Heart left ventricle (tissue), 16 donors: Measurements from ENCODE around the gene GAS7. TPM values are rescaled to one million over a fixed set of nuclear protein-coding genes. Genes with fewer than 3 reads are reported as not detected.

Source experiments
- ATAC-seq, 4 donors: fragments of 200-7000 bp; cut with Tn5 transposase; one replicate each; pipeline ENCODE4 v1.9.1; 2020 to 2022; ENCODE audit warnings: moderate library complexity in 4 of 4, mild to moderate bottlenecking in 3 of 4, moderate number of reproducible peaks in 1 of 4
- DNase-seq, 5 donors: peaks; one replicate each; pipeline ENCODE4 v3.0.0-alpha.2; 2020
- H3K27ac ChIP-seq, 12 donors: fragments of 200-600 bp; sonication (generic) in 4 of 12; one replicate each; pipeline versions ENCODE4 v1.5.0 to v1.8.0; 2016 to 2022; ENCODE audit warnings: mild to moderate bottlenecking in 2 of 12
- H3K27me3 ChIP-seq, 9 donors: fragments of 200-600 bp; sonication (generic) in 2 of 9; one replicate each; pipeline versions ENCODE4 v1.5.1 to v1.8.0; 2016 to 2022; ENCODE audit warnings: mild to moderate bottlenecking in 3 of 9
- H3K36me3 ChIP-seq, 9 donors: fragments of 200-600 bp; sonication (generic) in 2 of 9; one replicate each; pipeline versions ENCODE4 v1.5.0 to v1.8.0; 2018 to 2022; ENCODE audit warnings: mild to moderate bottlenecking in 2 of 9
- H3K4me1 ChIP-seq, 12 donors: fragments of 200-600 bp; sonication (generic) in 4 of 12; one replicate each; pipeline versions ENCODE4 v1.5.0 to v1.8.0; 2016 to 2022; ENCODE audit warnings: mild to moderate bottlenecking in 3 of 12
- H3K4me3 ChIP-seq, 12 donors: fragments of 200-600 bp; sonication (generic) in 4 of 12; one replicate each; pipeline versions ENCODE4 v1.5.0 to v1.8.0; 2017 to 2022; ENCODE audit warnings: mild to moderate bottlenecking in 9 of 12, moderate library complexity in 4 of 12
- H3K9me3 ChIP-seq, 12 donors: fragments of 200-600 bp; sonication (generic) in 4 of 12; one replicate each; pipeline versions ENCODE4 v1.5.0 to v1.8.0; 2016 to 2022; ENCODE audit warnings: mild to moderate bottlenecking in 1 of 12
- CTCF ChIP-seq, 12 donors: fragments of 200-600 bp; sonication (generic) in 4 of 12; IDR thresholded peaks; one replicate each; pipeline versions ENCODE4 v1.5.0 to v1.8.0; 2018 to 2022; ENCODE audit warnings: antibody characterized with exemption in 12 of 12, mild to moderate bottlenecking in 5 of 12
- POLR2A ChIP-seq, 2 donors: fragments of 450-650 bp; IDR thresholded peaks; one replicate each; pipeline ENCODE4 v1.6.1; 2017; ENCODE audit warnings: antibody characterized with exemption in 2 of 2, mild to moderate bottlenecking in 2 of 2, moderate library complexity in 2 of 2
- WGBS, 4 donors: extraction: QIAGEN DNeasy Blood & Tissue Kit in 2 of 4; methylation state at CpG; one replicate each; pipeline versions ENCODE4 v1.1.5 to v1.1.7; 2013 to 2018; 5-methylcytosine and 5-hydroxymethylcytosine counted together
- intact Hi-C, 10 donors: fragments of 100-400 bp; cut with DNase I; formaldehyde crosslinking; loops; one replicate each; pipeline versions ENCODE4 v1.11.1 to v1.14.2; 2022
- polyA plus RNA-seq, 2 donors: library from polyadenylated mRNA; stranded (reverse); fragments of 200-250 nt; gene quantifications; one replicate each; pipeline ENCODE4 v1.2.3, GENCODE V29; 2013
- total RNA-seq, 9 donors: library from RNA; depleted of rRNA in 2 of 9; stranded (reverse); fragments of >200 nt in 2 of 9; fragmentation: NEBNext Ultra II Directional in 3 of 9; extraction: Animal tissue kit (Norgen Biotek cat#: 25700) in 3 of 9; gene quantifications; one replicate each; pipeline versions ENCODE4 v1.1.0 to v1.2.4, GENCODE V29; 2016 to 2023
- donor health status: ischemic (EF 13 %, LVEDD 7.1; RV severe dilation, severe dysfunction).
- donor health status: healthy with polysubstance abuse.
- donor health status: DM: no; HTN: yes; CAD: no.
- donor health status: DM: no; HTN: no; CAD: no.
- donor health status: ischemic (EF 25% LVEDD 6.9; RV normal size, moderate dysfunction).
- donor health status: ischemic (EF 25% LVEDD 5.7; RV mildly dilated, moderate dysfunction).
- donor health status: healthy.
- donor health status: DM: yes; HTN: yes; CAD: no.
- donor health status: ischemic (EF 35%, LVEDD 5.7; RV mildly dilated, moderate dysfunction).
- donor health status: nonischemic (EF 11% LVEDD 7.7; RV severe dilation, severe dysfunction).
- donor health status: DM: yes; HTN: yes; CAD: no.
- donor health status: PGD.
- donor health status: ischemic (EF 29% LVEDD 5.4; RV normal size, mild dysfunction).
- donor health status: nonischemic (EF 23%, LVEDD 6.1; RV moderate dilation, normal function).

The GAS7 gene
- total and polyA plus RNA-seq, 11 donors: 19.4 to 86.5 (median 65.1) TPM

GRCh38 chr17:9944704-9945103, 253.7 kb downstream of the GAS7 start:
- no peak for DNase-seq
- Histone ChIP-seq H3K27ac (no peak overlapping the region), H3K27me3 (no peaks in the 10 kb centered on the region), H3K4me1 (peaks cover 0 to 3% (median 0%) of the 10 kb centered on the region in 12 donors), H3K36me3 (peaks cover 0 to 79% (median 58%) of the 10 kb centered on the region in 9 donors), H3K9me3 (no peaks in the 10 kb centered on the region), H3K4me3 (no peak overlapping the region)
- ATAC-seq: no peak
- intact Hi-C loops: no loop called here
- no peak for TF ChIP-seq CTCF (IDR thresholded peaks at IDR 0.05)
- no peak for TF ChIP-seq POLR2A (IDR thresholded peaks at IDR 0.05)
- WGBS, 4 donors: 60 to 68% (median 66%) methylated on average over 7 of the region's 7 CpGs

GRCh38 chr17:9943343-9943742, 255.1 kb downstream of the GAS7 start:
- intact Hi-C loops: no loop called here
- peak in 1 of 4 donors; percentile 18 for ATAC-seq
- DNase-seq: peak in 1 of 5 donors; percentile 18
- 81 to 85% (median 83%) methylated on average over 9 of the region's 9 CpGs for WGBS, 4 donors
- H3K27me3 ChIP-seq: no peaks in the 10 kb centered on the region
- no peak overlapping the region for H3K4me3 ChIP-seq
- TF ChIP-seq POLR2A (IDR thresholded peaks at IDR 0.05) (no peak), CTCF (IDR thresholded peaks at IDR 0.05) (no peak)
- peaks cover 0 to 92% (median 69%) of the 10 kb centered on the region in 9 donors for H3K36me3 ChIP-seq
- no peaks in the 10 kb centered on the region for H3K4me1 ChIP-seq
- H3K27ac ChIP-seq: no peak overlapping the region
- peaks cover 0 to 10% (median 3%) of the 10 kb centered on the region in 12 donors for H3K9me3 ChIP-seq

GRCh38 chr17:9942885-9943284, 255.5 kb downstream of the GAS7 start:
- no peaks in the 10 kb centered on the region for H3K27me3 ChIP-seq
- no peaks in the 10 kb centered on the region for H3K4me1 ChIP-seq
- intact Hi-C loops: no loop called here
- H3K27ac ChIP-seq: no peak overlapping the region
- peaks cover 0 to 12% (median 3%) of the 10 kb centered on the region in 12 donors for H3K9me3 ChIP-seq
- 70 to 80% (median 74%) methylated on average over 13 of the region's 13 CpGs for WGBS, 4 donors
- TF ChIP-seq CTCF (IDR thresholded peaks at IDR 0.05) (no peak), POLR2A (IDR thresholded peaks at IDR 0.05) (no peak)
- DNase-seq (peak in 1 of 5 donors; percentile 18), ATAC-seq (no peak)
- no peak overlapping the region for H3K4me3 ChIP-seq
- peaks cover 0 to 92% (median 69%) of the 10 kb centered on the region in 9 donors for H3K36me3 ChIP-seq

GRCh38 chr17:9941305-9941704, 257.1 kb downstream of the GAS7 start:
- ATAC-seq (no peak), DNase-seq (peak in 1 of 5 donors; percentile 18)
- no peaks in the 10 kb centered on the region for H3K27me3 ChIP-seq
- peaks cover 0 to 88% (median 71%) of the 10 kb centered on the region in 9 donors for H3K36me3 ChIP-seq
- intact Hi-C loops: no loop called here
- WGBS, 4 donors: 88 to 92% (median 90%) methylated on average over 13 of the region's 13 CpGs
- H3K27ac ChIP-seq: no peak overlapping the region
- no peak for TF ChIP-seq CTCF (IDR thresholded peaks at IDR 0.05)
- no peak for TF ChIP-seq POLR2A (IDR thresholded peaks at IDR 0.05)
- peaks cover 0 to 14% (median 3%) of the 10 kb centered on the region in 12 donors for H3K9me3 ChIP-seq
- peaks cover 0 to 11% (median 8%) of the 10 kb centered on the region in 12 donors for H3K4me1 ChIP-seq
- H3K4me3 ChIP-seq: no peak overlapping the region
